K562 (cell line): ENCODE measurements around the gene AGMO. TPM values are rescaled to one million over a fixed set of nuclear protein-coding genes. Genes with fewer than 3 reads are reported as not detected.

Source experiments
- ATAC-seq: fragments of 200-7000 bp; cut with Tn5 transposase; 3 replicates; pipeline ENCODE4 v1.9.1; 2020; ENCODE audit warnings: moderate library complexity
- BruUV-seq: library from RNA; stranded (reverse); fragments of 400-500 nt; replicated peaks from 2 replicates; lab custom pipeline; 2021; lab: Mats Ljungman, UMichigan
- CTCF ChIA-PET: fragments of 300-600 bp; formaldehyde crosslinking; extraction: SDS; loops from one replicate; lab custom pipeline; 2021; ENCODE audit warnings: low intra/inter-chr PET ratio; lab: Yijun Ruan, JAX
- POLR2A ChIA-PET: fragments of 300-600, 350-650 bp; sonication (Branson Sonifier 250); formaldehyde crosslinking; extraction: SDS; loops from one replicate; lab custom pipeline; 2021; ENCODE audit warnings: antibody characterized with exemption, inconsistent platforms; lab: Yijun Ruan, JAX
- DNase-seq, 4 experiments: peaks; one replicate each; pipeline versions ENCODE4 v3.0.0 to v3.0.0-alpha.2; 2011 to 2018; ENCODE audit warnings: low spot score in 3 of 4, mixed read lengths in 3 of 4; ENCODE audit errors: extremely low read depth in 1 of 4
- FAIRE-seq: peaks from 2 replicates; lab custom pipeline; 2011; peaks lifted over from hg19 to GRCh38; lab: Jason Lieb, UNC
- H2AFZ ChIP-seq: 2 replicates; pipeline ENCODE4 v1.6.0; 2011; ENCODE audit warnings: low read depth, low read length, control low read depth, inconsistent platforms
- H3K27ac ChIP-seq: fragments of 200-600 bp; 3 replicates; pipeline ENCODE4 v1.8.0; 2011; ENCODE audit warnings: low read depth, mild to moderate bottlenecking, control low read depth, inconsistent platforms, low read length, moderate library complexity, mixed read lengths; ENCODE audit errors: extremely low read depth
- H3K27me3 ChIP-seq, 2 experiments: fragments of 300-600 bp in 1 of 2; 2 replicates in 1 of 2; 3 replicates in 1 of 2; pipeline versions ENCODE4 v1.6.0 to v1.8.0; 2011; ENCODE audit warnings: inconsistent platforms in 2 of 2, low read length in 2 of 2, mild to moderate bottlenecking in 1 of 2, mixed read lengths in 1 of 2, moderate library complexity in 1 of 2; ENCODE audit not compliant: control insufficient read depth in 2 of 2, insufficient read depth in 2 of 2
- H3K36me3 ChIP-seq: fragments of 300-600 bp; 3 replicates; pipeline ENCODE4 v1.8.0; 2011; ENCODE audit warnings: mild to moderate bottlenecking, low read length, inconsistent platforms; ENCODE audit not compliant: control insufficient read depth, insufficient read depth
- H3K4me1 ChIP-seq, 2 experiments: fragments of 200-600 bp in 1 of 2; replicated peaks in 1 of 2; 2 replicates in 1 of 2; 3 replicates in 1 of 2; pipeline versions ENCODE4 v1.5.1 to v1.8.0; 2011; ENCODE audit warnings: inconsistent platforms in 2 of 2, low read length in 2 of 2, mild to moderate bottlenecking in 1 of 2, mixed read lengths in 1 of 2, moderate library complexity in 1 of 2; ENCODE audit not compliant: control insufficient read depth in 2 of 2, insufficient read depth in 2 of 2
- H3K4me2 ChIP-seq: 2 replicates; pipeline ENCODE4 v1.6.1; 2011; ENCODE audit warnings: low read length, control low read depth, inconsistent platforms, mixed read lengths; ENCODE audit not compliant: insufficient read depth
- H3K4me3 ChIP-seq: fragments of 200-600 bp; sonication (generic), shearing (Covaris generic); 2 replicates; pipeline ENCODE4 v1.5.1; 2016; ENCODE audit warnings: control low read depth, inconsistent platforms
- H3K79me2 ChIP-seq: fragments of 200-600 bp; 3 replicates; pipeline ENCODE4 v1.8.0; 2011; ENCODE audit warnings: low read length, inconsistent platforms; ENCODE audit not compliant: control insufficient read depth, insufficient read depth
- H3K9ac ChIP-seq, 2 experiments: 2 replicates each; pipeline versions ENCODE4 v1.6.0 to v1.6.1; 2011; ENCODE audit warnings: low read depth in 2 of 2, low read length in 2 of 2, control low read depth in 1 of 2, inconsistent platforms in 1 of 2, mild to moderate bottlenecking in 1 of 2, mixed read lengths in 1 of 2; ENCODE audit not compliant: insufficient read depth in 1 of 2
- H3K9me1 ChIP-seq: one replicate; pipeline ENCODE4 v1.6.0; 2011; ENCODE audit warnings: inconsistent platforms, mild to moderate bottlenecking, low read length, moderate library complexity; ENCODE audit not compliant: control insufficient read depth, insufficient read depth
- H3K9me3 ChIP-seq: replicated peaks from 2 replicates; pipeline ENCODE4 v1.5.1; 2011; ENCODE audit warnings: low read depth, low read length, inconsistent platforms; ENCODE audit not compliant: control insufficient read depth, insufficient read depth
- H4K20me1 ChIP-seq: replicated peaks from 2 replicates; pipeline ENCODE4 v1.6.1; 2011; ENCODE audit warnings: low read length, inconsistent platforms, mixed read lengths; ENCODE audit not compliant: control insufficient read depth, insufficient read depth
- ARID3A ChIP-seq: IDR thresholded peaks from 2 replicates; pipeline ENCODE4 v1.6.1; 2012; ENCODE audit warnings: low read depth, low read length, improper control_type of control experiment, borderline replicate concordance
- CXXC5 ChIP-seq: fragments of 250-450 bp; sonication (Bioruptor Pico); IDR thresholded peaks from 2 replicates; pipeline ENCODE4 v1.8.0; 2022; ENCODE audit warnings: inconsistent platforms, mild to moderate bottlenecking, moderate library complexity
- EZH2 ChIP-seq: IDR thresholded peaks from 2 replicates; pipeline ENCODE4 v1.6.1; 2012; ENCODE audit warnings: low read depth, mild to moderate bottlenecking, inconsistent platforms, low read length, borderline replicate concordance
- HEY1 ChIP-seq: fragments of 250-450 bp; sonication (Bioruptor Pico); IDR thresholded peaks from 2 replicates; pipeline ENCODE4 v1.5.0; 2020; ENCODE audit warnings: mild to moderate bottlenecking, moderate library complexity, borderline replicate concordance
- HOMEZ ChIP-seq: fragments of 250-450 bp; sonication (Bioruptor Pico); IDR thresholded peaks from 2 replicates; pipeline ENCODE4 v1.4.0; 2020; ENCODE audit warnings: mild to moderate bottlenecking, moderate library complexity
- MYC ChIP-seq, 2 experiments: fragments of 250-450 bp in 1 of 2; sonication (Bioruptor Pico) in 1 of 2; IDR thresholded peaks; 2 replicates each; pipeline versions ENCODE4 v1.5.1 to v1.6.1; 2012 to 2021; ENCODE audit warnings: low read depth in 2 of 2, borderline replicate concordance in 1 of 2, improper control_type of control experiment in 1 of 2, low read length in 1 of 2, mild to moderate bottlenecking in 1 of 2, moderate library complexity in 1 of 2
- NR1H2 ChIP-seq: sonication (generic); formaldehyde crosslinking; IDR thresholded peaks from 2 replicates; pipeline ENCODE4 v1.4.0; 2020; ENCODE audit warnings: mild to moderate bottlenecking, missing genetic modification reagents
- POLR2AphosphoS5 ChIP-seq: IDR thresholded peaks from 2 replicates; pipeline ENCODE4 v1.6.1; 2011; ENCODE audit warnings: mild to moderate bottlenecking, low read depth, low read length, moderate library complexity; ENCODE audit not compliant: control insufficient read depth, insufficient read depth
- PPARD ChIP-seq: fragments of 250-450 bp; sonication (Bioruptor Pico); IDR thresholded peaks from 2 replicates; pipeline ENCODE4 v1.8.0; 2022; ENCODE audit warnings: inconsistent platforms, mild to moderate bottlenecking, moderate library complexity
- TCFL5 ChIP-seq: fragments of 250-450 bp; sonication (Bioruptor Pico); conservative IDR thresholded peaks from 2 replicates; pipeline ENCODE4 v1.6.1; 2021; ENCODE audit warnings: mild to moderate bottlenecking, moderate library complexity, matching md5 sums
- ZBTB26 ChIP-seq: fragments of 450-650 bp; formaldehyde crosslinking; IDR thresholded peaks from 2 replicates; pipeline ENCODE4 v1.4.0; 2022; ENCODE audit warnings: missing genetic modification characterization
- ZBTB8A ChIP-seq: fragments of 450-650 bp; IDR thresholded peaks from 2 replicates; pipeline ENCODE4 v1.6.1; 2018; ENCODE audit warnings: mild to moderate bottlenecking, moderate library complexity; ENCODE audit not compliant: partially characterized antibody
- WGBS: fragments of 100-300 bp; shearing (Covaris generic); methylation state at CpG from one replicate; pipeline ENCODE4 v1.1.6; 2016; ENCODE audit warnings: low coverage, mixed read lengths; ENCODE audit not compliant: insufficient coverage; ENCODE audit errors: missing lambda C conversion rate; 5-methylcytosine and 5-hydroxymethylcytosine counted together
- in situ Hi-C: fragments of 300-500 bp; cut with MboI; formaldehyde crosslinking; loops from 4 replicates; pipeline ENCODE4 v1.15.0; 2018; ENCODE audit warnings: inconsistent platforms, mixed read lengths
- intact Hi-C: fragments of 100-400 bp; cut with micrococcal nuclease; formaldehyde crosslinking; loops from 2 replicates; pipeline ENCODE4 v1.14.2; 2022
- polyA plus RNA-seq, 8 experiments: library from polyadenylated mRNA; depleted of rRNA in 4 of 8; stranded (reverse) in 5 of 8; unstranded in 3 of 8; fragments of >200 nt; fragmentation: Nextera tagmentation in 2 of 8; fragmentation: Illumina TruSeq in 1 of 8; extraction: Ambion mirVana in 2 of 8; extraction: Trizol in 1 of 8; gene quantifications; 2 replicates each; pipeline versions ENCODE4 v1.2.1 to v1.2.3, GENCODE V29; 2011 to 2014; ENCODE audit warnings: inconsistent platforms in 1 of 8, missing spikeins in 1 of 8
- total RNA-seq, 7 experiments: library from RNA; depleted of rRNA in 6 of 7; stranded (reverse); fragments of >200 nt in 6 of 7; fragmentation: Illumina TruSeq in 2 of 7; extraction: Trizol in 2 of 7; gene quantifications; 2 replicates each; pipeline versions ENCODE4 v1.2.1 to v1.2.3, GENCODE V29; 2011 to 2021; ENCODE audit warnings: low replicate concordance in 1 of 7

Gene AGMO
- total and polyA plus RNA-seq, 9 of the 15 experiments (the other 6 are each of a cell fraction or from before 2014, with no cell fraction given): 0.30 to 1.4 (median 0.69) TPM; not detected in 1

GRCh38 chr7:15490291-15490690, 71.5 kb downstream of the AGMO start:
- no peaks in the 10 kb centered on the region; the same call in 1 of the 2 replicates for H3K9me3 ChIP-seq
- no peak overlapping the region for H3K4me3 ChIP-seq
- no peak overlapping the region for H3K9ac ChIP-seq
- WGBS: 0% methylated on average over 1 of the region's 1 CpG
- ChIA-PET POLR2A (no interaction called here), CTCF (no interaction called here)
- DNase-seq (no peak), ATAC-seq (no peak), FAIRE-seq (no peak)
- no peaks in the 10 kb centered on the region for H4K20me1 ChIP-seq
- TF ChIP-seq PPARD (CRISPR knock-in tag): no peak
- no peak for TF ChIP-seq EZH2
- no peak for TF ChIP-seq NR1H2
- TF ChIP-seq HEY1 (CRISPR knock-in tag): no peak
- no peak for TF ChIP-seq POLR2AphosphoS5
- TF ChIP-seq CXXC5 (CRISPR knock-in tag): no peak
- no peak for TF ChIP-seq TCFL5 (CRISPR knock-in tag)
- no peak for TF ChIP-seq MYC (IDR thresholded peaks at IDR 0.05; ENCODE audit: low read depth, low read length)
- TF ChIP-seq MYC (CRISPR knock-in tag; IDR thresholded peaks at IDR 0.05; ENCODE audit: borderline replicate concordance, low read depth): no peak
- TF ChIP-seq ZBTB26 (CRISPR knock-in tag): no peak
- no peak for TF ChIP-seq ARID3A
- no peak for TF ChIP-seq ZBTB8A
- no peak for TF ChIP-seq HOMEZ (CRISPR knock-in tag)
- H3K4me2 ChIP-seq: no peak overlapping the region
- no peaks in the 10 kb centered on the region for H3K36me3 ChIP-seq
- no peaks in the 10 kb centered on the region for H3K4me1 ChIP-seq
- H3K79me2 ChIP-seq: no peaks in the 10 kb centered on the region
- H2AFZ ChIP-seq: no peak overlapping the region
- no peak overlapping the region for H3K27ac ChIP-seq
- no peaks in the 10 kb centered on the region for H3K27me3 ChIP-seq
- in situ Hi-C loops: no loop called here
- intact Hi-C loops: no loop called here
- BruUV-seq: no TSS peak
- no peaks in the 10 kb centered on the region for H3K9me1 ChIP-seq
